Left ventricle myocardium superior (tissue), 1 donor: ENCODE results near the gene SUPT4H1. TPM values are rescaled to one million over a fixed set of nuclear protein-coding genes. Genes with fewer than 3 reads are reported as not detected.

Source experiments
- ATAC-seq: fragments of 200-7000 bp; cut with Tn5 transposase; one replicate; pipeline ENCODE4 v1.9.1; 2020; ENCODE audit warnings: mild to moderate bottlenecking, moderate library complexity
- DNase-seq: peaks from one replicate; pipeline ENCODE4 v3.0.0-alpha.2; 2020
- intact Hi-C: fragments of 100-400 bp; cut with micrococcal nuclease; formaldehyde crosslinking; loops from one replicate; pipeline ENCODE4 v1.11.0; 2022
- total RNA-seq: library from RNA; stranded (reverse); fragmentation: NEBNext Ultra II Directional; extraction: Animal tissue kit (Norgen Biotek cat#: 25700); gene quantifications from one replicate; pipeline ENCODE4 v1.2.1, GENCODE V29; 2021
- donor health status: DM: no; HTN: yes; CAD: no; lungs with severe emphysema.

The SUPT4H1 gene
- total RNA-seq, 1 donor from 2014 or later: 62.2 TPM

DNA sequence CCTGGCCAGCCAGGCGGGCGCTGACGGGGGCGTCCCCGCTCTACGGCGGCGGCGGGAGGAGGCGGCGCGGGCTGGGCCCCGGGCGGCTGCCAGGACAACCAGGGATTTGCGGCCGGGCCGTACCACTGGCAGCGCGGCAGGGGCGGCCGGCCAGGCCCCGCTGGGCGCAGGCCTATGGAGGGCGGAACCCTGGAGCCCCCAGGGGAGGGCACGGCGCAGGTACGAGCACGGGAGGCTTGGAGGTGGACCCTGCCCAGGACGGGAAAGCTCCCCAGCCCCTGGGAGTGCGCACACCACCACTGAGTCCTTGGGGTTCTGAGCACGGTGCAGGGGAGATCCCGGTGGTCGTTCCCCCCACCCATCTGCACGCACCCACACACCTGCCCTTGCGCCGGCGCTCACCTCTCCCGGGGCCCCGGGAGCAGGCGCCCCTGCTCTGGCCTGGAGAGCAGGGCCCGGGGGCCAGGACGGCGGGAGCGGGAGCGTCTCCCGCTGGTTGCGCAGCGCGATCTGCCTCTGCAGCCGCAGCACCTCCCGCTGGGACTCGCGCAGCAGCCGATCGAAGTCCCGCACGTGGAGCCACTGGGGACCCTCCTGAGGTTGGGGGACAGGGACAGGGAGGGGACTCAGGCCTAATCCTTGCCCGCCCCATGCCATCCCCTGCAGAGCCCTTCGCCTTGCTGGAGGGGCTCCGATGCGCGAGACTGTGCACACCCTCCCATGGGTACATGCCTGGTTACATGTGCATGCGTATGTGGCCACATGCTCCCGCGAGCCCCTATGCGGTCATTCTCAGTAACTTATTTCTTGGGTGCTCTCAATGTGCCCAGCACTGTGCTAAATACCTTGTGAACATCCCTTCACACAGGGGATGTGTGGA, 27.4 kb downstream of the SUPT4H1 start:
- DNase-seq (peak; percentile 76), ATAC-seq (peak; percentile 85)
- intact Hi-C loops: no loop called here

DNA sequence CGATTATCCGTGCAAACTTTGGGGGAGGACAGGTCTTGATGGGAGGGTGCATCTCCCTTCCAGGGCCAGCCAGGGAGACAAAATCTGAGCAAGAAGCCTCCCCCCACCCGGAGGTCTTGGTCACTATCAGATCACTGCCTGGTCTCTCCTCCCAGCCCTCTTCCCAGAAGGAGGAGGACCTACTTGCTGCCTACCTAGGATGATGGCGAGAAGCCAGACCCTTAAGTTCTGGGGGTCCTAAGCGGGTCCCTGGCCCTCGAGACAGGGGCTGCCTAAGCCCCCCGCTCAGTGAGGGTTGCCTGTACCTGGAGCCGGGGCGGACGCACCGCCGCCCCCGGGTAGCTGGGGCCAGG, 28.0 kb downstream of the SUPT4H1 start:
- DNase-seq: no peak
- intact Hi-C loops: no loop called here
- no peak for ATAC-seq

GRCh38 chr17:58323366-58324055, 28.5 kb downstream of the SUPT4H1 start:
- peak; percentile 63 for ATAC-seq
- intact Hi-C loops: no loop called here
- DNase-seq: peak; percentile 32

DNA sequence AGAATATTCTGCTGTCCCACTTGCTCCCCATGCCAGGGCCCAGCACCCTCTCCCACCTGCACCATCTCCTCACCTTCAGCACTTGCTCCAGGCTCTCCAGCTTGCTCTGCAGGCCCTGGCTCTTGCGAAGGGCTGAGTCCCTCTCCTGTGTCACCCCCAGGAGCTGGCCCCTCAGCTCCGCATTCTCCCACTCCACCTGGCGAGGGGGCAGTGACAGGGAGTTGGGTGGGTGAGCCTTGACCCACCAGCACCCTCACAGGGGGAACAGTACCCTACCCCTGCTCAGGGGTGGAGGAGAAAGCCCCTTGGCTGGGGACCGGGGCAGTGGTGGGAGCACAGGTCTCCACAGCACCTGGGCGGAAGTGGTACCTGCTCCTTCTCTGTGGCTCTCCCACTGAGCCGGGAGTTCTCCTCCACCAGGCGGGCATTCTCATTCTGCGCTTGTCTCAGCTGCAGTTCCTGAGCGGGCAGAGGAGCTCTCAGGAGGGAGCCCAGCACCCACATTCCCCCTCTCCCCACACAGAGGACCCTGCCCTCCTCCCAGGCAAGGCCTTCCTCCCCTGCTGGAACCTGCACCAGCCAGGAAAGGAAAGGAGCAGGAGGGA, 29.3 kb downstream of the SUPT4H1 start:
- intact Hi-C loops: no loop called here
- peak; percentile 7 for DNase-seq

DNA sequence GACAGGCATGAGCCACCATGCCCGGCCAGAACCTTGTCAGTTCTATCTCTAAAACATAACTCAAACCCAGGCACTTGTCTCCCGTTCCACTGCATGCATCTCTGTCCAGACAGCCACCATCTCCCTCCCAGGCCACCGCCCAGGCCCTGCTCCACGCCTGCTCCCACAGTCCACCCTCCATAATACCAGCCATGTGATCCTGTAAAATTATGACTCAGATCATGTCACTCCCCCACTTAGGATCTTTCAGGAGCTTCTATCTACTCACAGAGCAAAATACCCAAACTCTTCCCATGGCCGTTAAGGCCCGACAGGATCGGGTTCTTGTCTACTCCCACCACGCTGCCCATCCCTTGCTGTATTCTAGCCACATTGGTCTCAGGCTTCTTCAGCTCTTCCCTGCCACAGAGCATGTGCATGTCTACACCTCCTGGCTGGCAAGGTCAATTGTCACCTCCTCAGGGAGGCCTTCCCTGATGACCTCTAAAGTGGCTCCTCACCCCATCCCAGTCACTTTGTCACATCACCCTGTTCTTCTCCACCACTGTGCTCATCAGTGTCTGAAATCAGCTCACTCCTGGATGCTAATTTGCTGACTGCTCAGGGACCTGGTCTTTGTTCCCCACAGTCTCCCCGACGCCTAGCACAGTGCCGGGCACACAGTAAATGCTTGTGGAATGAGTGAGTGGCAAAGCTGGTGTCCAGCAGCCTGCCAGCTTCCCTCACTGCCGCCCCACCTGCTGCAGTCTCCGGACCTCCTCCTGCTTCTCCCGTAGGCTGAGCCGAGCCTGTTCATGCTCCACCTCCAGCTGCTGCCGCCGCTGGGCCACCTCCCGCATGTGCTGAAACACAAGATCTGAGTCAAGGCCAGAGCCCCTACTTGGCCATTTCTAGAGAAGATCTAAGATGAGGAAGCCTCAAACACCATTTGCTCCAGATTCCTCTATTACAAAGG, 30.2 kb downstream of the SUPT4H1 start:
- intact Hi-C loops: no loop called here
- ATAC-seq (no peak), DNase-seq (peak; percentile 12)

More for the DNA sequence above, 29.3 kb downstream of the SUPT4H1 start:
- no peak for ATAC-seq

DNA sequence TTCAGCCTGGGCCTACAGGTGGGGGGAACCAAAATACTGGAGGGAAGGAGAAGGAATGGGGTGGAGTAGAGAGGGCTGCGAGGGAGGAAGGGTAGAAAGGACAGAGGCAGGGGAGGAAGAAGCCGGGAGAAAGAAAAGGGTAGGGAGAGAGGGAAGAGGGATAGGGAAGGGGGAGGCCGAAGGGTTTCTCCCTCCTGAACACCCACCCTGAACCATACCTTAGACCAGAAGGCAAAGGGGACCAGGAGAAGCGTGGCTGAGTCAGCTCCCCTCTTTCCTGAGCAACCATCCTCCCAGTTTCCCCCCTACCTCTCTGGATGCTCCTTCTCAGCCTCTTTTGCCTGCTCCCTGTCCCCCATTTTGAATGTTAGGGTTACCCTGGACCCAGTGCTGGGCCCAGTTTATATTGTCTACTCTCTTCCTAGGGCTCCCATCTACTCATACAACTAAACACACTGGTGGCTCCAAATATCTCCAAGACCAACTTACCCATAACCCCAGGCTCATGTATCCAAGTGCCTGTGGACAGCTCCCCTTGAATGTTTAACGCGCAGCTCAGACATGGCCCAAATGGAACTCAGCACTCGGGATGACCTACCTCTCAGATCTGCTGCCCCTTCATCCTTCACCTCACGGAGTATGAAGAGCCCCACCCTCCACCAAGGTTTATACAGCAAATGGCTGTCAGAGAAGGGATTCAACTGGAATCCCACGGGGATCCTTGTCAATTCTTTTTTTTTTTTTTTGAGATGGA, 31.3 kb downstream of the SUPT4H1 start:
- intact Hi-C loops: no loop called here
- DNase-seq: peak; percentile 11
- no peak for ATAC-seq

- intact Hi-C loops: no loop called here
- no peak for ATAC-seq
- DNase-seq: peak; percentile 9
These were observed 31.8 kb downstream of the SUPT4H1 start for GRCh38 chr17:58320163-58320558.

DNA sequence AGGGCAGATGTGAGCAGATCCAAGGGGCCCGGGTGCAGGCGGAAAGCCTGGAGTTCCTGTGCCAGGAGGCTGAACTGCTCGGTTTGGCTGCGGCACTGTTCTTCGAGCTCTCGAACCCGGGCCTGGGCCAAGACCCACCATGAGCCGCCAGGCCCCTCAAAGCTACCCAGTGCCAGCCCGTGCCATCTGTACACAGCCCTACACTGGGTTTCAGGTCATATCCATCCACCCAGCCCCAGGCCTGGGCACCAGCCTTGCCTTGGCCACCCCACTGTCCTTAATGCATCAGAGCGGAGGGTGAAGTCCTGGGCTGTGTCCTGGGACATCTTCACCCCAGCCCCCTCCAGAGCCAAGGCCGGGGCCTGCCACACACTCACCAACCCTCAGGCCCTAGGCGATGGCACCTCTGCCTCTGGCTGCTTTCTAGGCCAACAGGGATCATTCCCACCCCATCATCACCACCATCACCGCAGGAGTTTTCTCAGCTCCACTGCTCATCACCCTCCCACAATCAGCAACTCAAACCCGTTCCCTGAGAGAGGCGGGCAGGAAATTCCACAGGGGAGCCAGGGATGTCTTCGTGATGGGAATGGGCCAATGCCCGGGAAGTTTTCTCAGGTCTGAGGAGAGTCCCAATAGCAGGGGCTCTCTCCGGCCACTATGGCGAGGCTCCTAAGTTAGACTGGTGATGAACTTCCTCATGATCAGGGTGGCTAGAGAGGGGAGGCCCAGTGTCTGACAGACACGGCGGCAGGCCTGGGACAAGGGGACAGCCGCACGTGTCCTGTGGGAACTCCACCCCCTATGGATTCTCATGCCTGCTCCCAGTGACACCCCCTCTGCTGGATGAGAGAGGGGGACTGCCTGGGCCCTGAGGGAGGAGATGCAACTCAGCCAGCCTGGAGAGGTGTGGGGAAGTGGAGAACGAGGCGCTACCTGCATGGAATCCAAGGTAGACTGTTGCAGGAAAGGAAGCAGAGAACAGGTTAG, 32.5 kb downstream of the SUPT4H1 start:
- DNase-seq: peak; percentile 20
- intact Hi-C loops: no loop called here
- no peak for ATAC-seq

DNA sequence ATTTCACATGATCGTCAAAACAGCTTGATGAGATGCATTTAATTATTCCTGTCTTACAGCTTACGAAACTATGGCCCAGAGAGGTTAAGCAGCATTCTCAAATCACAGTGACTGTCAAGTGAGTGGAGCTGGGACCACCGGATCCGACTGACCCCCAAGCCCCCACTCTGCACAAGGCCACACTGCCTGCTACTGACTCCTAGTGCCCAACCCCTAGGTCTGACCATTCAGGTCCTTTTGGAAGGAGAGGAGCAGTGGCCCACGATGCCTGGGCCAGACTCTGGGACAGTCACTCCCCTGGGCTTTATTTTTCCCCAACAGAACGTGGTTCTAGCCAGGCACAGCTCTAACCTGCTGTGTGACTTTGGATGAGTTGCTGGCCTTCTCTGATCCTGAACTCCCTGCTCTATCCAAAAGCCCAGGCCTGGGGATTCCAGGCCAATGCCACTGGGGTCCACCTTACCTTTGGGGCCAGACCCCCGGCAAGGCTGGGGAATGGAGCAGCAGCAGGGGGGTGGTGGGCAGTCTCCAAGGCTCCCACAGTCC, 33.3 kb downstream of the SUPT4H1 start:
- DNase-seq (no peak), ATAC-seq (no peak)
- intact Hi-C loops: no loop called here

DNA sequence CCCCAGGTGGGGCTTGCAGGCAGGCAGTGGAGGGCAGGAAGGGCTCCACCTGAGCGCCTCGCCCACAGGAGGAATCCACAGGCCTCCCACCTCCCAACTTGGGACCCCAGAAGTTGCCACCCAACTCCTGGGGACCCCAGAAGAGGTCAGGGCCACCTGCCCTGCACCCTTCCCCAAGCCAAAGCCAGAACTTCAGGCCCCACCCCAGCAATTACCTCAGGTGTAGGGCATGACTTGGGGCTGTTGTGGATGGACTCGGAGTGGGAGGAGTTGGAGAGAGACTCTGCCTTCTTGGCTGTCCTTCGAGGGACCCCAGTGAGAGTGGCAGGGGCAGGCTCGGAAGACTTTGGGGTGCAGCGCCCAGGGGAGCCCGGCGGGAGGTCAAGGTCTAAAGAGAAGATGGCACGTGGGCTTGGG, 33.9 kb downstream of the SUPT4H1 start:
- intact Hi-C loops: no loop called here
- ATAC-seq: no peak
- peak; percentile 23 for DNase-seq

GRCh38 chr17:58317421-58318064, 34.5 kb downstream of the SUPT4H1 start:
- DNase-seq (peak; percentile 25), ATAC-seq (peak; percentile 61)
- intact Hi-C loops: no loop called here

DNA sequence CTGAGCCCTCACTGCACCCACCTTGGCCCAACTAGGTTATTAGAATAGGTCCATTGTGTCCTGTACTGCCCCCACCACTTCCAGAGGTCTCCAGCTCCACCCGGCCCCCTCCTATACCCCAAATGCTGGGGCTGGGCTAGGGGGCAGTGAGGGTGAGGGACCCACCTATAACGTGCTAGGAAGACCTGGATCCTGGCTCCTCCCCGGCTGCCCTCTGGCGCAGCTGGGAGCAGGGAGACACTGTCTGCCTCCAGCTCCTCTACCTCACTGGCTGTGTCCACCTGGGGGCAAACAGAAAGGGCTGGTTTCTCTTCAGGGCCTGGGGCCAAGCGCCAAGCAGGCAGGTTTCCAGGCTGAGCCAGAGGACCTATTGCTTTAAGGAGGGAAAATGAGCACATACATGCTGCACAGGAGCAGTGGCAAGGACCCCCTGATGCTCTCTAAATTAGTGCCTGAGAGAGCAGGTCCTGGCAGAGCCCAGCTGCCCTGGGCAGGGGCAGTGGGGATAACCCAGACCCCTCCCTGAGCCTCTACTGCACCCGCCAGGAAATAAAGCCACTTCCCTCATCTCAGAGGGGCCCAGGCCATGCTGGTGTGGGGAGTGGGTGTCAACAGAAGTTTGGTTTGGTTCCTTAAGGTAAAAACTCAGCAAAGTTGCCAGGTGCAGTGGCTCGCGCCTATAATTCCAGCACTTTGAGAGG, 35.6 kb downstream of the SUPT4H1 start:
- DNase-seq: peak; percentile 9
- no peak for ATAC-seq

DNA sequence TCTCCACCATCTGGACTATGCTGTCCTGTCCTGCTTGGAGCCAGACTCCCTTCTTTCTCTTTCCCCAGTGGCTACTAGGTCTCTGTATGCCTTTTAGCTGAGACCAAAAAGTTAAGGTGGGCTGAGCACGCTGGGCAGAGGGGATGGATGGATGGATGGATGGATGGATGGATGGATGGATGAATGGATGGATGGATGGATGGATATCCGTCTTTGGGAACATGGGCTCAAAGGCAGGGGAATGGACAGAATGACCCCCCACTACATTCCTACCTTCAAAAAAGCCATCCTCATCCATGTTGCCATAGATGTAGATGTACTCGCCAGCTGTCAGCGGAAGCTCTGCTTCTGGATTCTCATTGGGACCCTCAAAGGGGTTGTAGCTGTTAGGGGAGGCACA, 36.3 kb downstream of the SUPT4H1 start:
- intact Hi-C loops: no loop called here
- ATAC-seq: no peak
- no peak for DNase-seq

More for the DNA sequence above, 35.6 kb downstream of the SUPT4H1 start:
- intact Hi-C loops: no loop called here

- DNase-seq: peak; percentile 17
- intact Hi-C loops: no loop called here
- no peak for ATAC-seq
These were observed 36.7 kb downstream of the SUPT4H1 start for GRCh38 chr17:58315281-58315711.

DNA sequence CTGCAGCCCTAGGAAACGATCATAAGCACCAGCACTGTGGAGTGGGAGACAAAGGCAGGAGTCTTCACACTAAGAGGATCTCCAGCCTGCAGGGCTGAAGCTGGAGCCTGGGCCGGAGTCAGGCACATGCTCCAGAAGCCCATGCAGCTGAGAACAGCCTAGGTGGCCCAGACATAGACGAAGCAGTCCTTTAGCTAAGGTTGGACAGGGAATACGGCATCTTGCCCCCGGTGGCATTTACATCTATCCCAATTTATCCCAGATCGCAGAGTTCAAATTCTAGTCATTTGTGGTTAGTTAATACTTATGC, 37.3 kb downstream of the SUPT4H1 start:
- no peak for DNase-seq
- intact Hi-C loops: no loop called here
- ATAC-seq: no peak
